ENCODE measurements around the gene POLA2.

DNA sequence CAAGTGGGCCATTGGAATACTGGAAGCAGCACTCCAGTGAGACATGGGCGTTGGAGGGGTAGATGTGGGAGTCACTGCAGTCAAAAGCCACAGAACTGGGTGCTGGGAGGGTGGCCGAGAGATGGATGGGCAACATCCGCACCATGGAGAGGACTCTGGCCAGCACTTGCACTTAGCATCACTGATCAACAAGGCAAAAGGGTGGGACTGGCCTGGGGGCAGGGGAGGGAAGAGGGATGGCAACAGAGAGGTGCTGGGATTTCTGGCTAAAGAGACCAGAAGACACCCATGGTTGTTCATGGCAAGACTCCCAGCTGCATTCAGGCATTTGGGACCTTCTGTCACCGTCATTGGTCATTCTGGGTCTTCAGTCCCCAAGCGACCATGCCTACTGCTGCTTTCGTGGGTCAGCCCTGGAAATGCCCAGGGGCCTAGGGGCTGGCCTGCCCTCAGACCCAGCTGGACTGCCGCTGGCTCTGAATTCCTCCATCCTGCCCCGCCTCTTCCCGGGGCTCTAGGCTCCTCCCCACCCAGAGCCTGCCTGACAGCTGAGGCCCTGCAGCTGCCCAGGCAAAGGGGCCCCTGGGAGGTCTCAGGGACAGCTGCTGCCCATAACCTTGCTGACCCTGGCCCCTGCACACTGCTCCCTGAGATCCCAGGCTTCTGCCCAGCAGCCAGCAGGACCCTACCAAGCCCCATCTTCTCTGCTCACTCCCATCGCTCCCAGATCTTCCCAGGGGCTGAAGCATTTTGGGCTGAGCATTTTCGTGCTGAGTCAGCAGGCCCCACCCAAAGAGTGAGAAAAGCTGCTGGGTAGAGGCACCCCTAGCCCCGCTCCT is 39.9 kb downstream of the POLA2 start:
- TF ChIP-seq, protein P1, sequence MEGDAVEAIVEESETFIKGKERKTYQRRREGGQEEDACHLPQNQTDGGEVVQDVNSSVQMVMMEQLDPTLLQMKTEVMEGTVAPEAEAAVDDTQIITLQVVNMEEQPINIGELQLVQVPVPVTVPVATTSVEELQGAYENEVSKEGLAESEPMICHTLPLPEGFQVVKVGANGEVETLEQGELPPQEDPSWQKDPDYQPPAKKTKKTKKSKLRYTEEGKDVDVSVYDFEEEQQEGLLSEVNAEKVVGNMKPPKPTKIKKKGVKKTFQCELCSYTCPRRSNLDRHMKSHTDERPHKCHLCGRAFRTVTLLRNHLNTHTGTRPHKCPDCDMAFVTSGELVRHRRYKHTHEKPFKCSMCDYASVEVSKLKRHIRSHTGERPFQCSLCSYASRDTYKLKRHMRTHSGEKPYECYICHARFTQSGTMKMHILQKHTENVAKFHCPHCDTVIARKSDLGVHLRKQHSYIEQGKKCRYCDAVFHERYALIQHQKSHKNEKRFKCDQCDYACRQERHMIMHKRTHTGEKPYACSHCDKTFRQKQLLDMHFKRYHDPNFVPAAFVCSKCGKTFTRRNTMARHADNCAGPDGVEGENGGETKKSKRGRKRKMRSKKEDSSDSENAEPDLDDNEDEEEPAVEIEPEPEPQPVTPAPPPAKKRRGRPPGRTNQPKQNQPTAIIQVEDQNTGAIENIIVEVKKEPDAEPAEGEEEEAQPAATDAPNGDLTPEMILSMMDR (IDR thresholded peaks at IDR 0.05): no peak
- TF ChIP-seq POLR2A (IDR thresholded peaks at IDR 0.05): no peak

All from esophagus squamous epithelium (tissue), 4 donors.